Caco-2 (cell line): ENCODE results near the gene TMEM131. TPM values are rescaled to one million over a fixed set of nuclear protein-coding genes. Genes with fewer than 3 reads are reported as not detected.
"Not testable (repeated sequence)": the region's sequence is repeated elsewhere in the genome, so short reads cannot be mapped to it uniquely, and the experiment has no call there.

Source experiments
- BruUV-seq: library from RNA; stranded (reverse); fragments of 400-500 nt; replicated peaks from 2 replicates; lab custom pipeline; 2021; lab: Mats Ljungman, UMichigan
- CTCF ChIA-PET: fragments of 300-600 bp; sonication (Branson Sonifier 250); formaldehyde crosslinking; loops from one replicate; lab custom pipeline; 2022; ENCODE audit warnings: antibody characterized with exemption; lab: Charles Lee
- POLR2A ChIA-PET: fragments of 300-600 bp; sonication (Branson Sonifier 250); formaldehyde crosslinking; loops from one replicate; lab custom pipeline; 2022; ENCODE audit warnings: antibody characterized with exemption; lab: Charles Lee
- DNase-seq, 2 experiments: peaks; one replicate each; pipeline versions ENCODE4 v3.0.0 to v3.0.0-alpha.2; 2020 to 2022
- H3K27me3 ChIP-seq: replicated peaks from 2 replicates; pipeline ENCODE4 v1.6.0; 2011; ENCODE audit warnings: low read length; ENCODE audit not compliant: control insufficient read depth, insufficient read depth
- H3K36me3 ChIP-seq: 2 replicates; pipeline ENCODE4 v1.5.1; 2011; ENCODE audit warnings: low read length; ENCODE audit not compliant: control insufficient read depth, insufficient read depth
- H3K4me1 ChIP-seq: fragments of 250-450 bp; sonication (Bioruptor Pico); 2 replicates; pipeline ENCODE4 v1.5.1; 2020; ENCODE audit warnings: mild to moderate bottlenecking
- H3K4me3 ChIP-seq: 2 replicates; pipeline ENCODE4 v1.5.1; 2011; ENCODE audit warnings: low read depth, mild to moderate bottlenecking, control low read depth, low read length
- H3K9me3 ChIP-seq: fragments of 250-450 bp; sonication (Bioruptor Pico); 2 replicates; pipeline ENCODE4 v1.5.1; 2020; ENCODE audit warnings: mild to moderate bottlenecking, moderate library complexity
- H3K27ac Mint-ChIP-seq: one replicate; pipeline ENCODE4 v1.8.0; 2022; ENCODE audit warnings: mixed read lengths; ENCODE audit not compliant: unreplicated experiment
- H3K27me3 Mint-ChIP-seq: one replicate; pipeline ENCODE4 v1.8.0; 2022; ENCODE audit warnings: mixed read lengths; ENCODE audit not compliant: insufficient read depth, unreplicated experiment
- H3K36me3 Mint-ChIP-seq: one replicate; pipeline ENCODE4 v1.8.0; 2022; ENCODE audit warnings: mild to moderate bottlenecking, mixed read lengths; ENCODE audit not compliant: insufficient read depth, unreplicated experiment
- H3K4me1 Mint-ChIP-seq: one replicate; pipeline ENCODE4 v1.8.0; 2022; ENCODE audit warnings: low read depth, mixed read lengths; ENCODE audit not compliant: unreplicated experiment
- H3K4me3 Mint-ChIP-seq: one replicate; pipeline ENCODE4 v1.8.0; 2022; ENCODE audit warnings: mild to moderate bottlenecking, moderate library complexity, mixed read lengths; ENCODE audit not compliant: unreplicated experiment
- H3K9me3 Mint-ChIP-seq: one replicate; pipeline ENCODE4 v1.8.0; 2022; ENCODE audit warnings: mixed read lengths; ENCODE audit not compliant: unreplicated experiment
- intact Hi-C: fragments of 100-400 bp; cut with micrococcal nuclease; formaldehyde crosslinking; loops from one replicate; pipeline ENCODE4 v1.10.0; 2022; ENCODE audit not compliant: unreplicated experiment
- total RNA-seq: library from RNA; stranded (reverse); gene quantifications from 2 replicates; pipeline ENCODE4 v1.2.3, GENCODE V29; 2022
- TF ChIP-seq, protein P1 (sequence below), 2 experiments: fragments of 200-600 bp in 1 of 2; IDR thresholded peaks; 1 replicate in 1 of 2; 2 replicates in 1 of 2; pipeline versions ENCODE4 v1.5.1 to v1.8.0; 2011 to 2022; ENCODE audit warnings: antibody characterized with exemption in 1 of 2, control low read depth in 1 of 2, inconsistent platforms in 1 of 2, low read depth in 1 of 2, low read length in 1 of 2, mild to moderate bottlenecking in 1 of 2, moderate library complexity in 1 of 2; ENCODE audit not compliant: insufficient read depth in 1 of 2, severe bottlenecking in 1 of 2, unreplicated experiment in 1 of 2

TMEM131 gene
- total RNA-seq, 1 experiment from 2014 or later = 36.3 TPM

DNA sequence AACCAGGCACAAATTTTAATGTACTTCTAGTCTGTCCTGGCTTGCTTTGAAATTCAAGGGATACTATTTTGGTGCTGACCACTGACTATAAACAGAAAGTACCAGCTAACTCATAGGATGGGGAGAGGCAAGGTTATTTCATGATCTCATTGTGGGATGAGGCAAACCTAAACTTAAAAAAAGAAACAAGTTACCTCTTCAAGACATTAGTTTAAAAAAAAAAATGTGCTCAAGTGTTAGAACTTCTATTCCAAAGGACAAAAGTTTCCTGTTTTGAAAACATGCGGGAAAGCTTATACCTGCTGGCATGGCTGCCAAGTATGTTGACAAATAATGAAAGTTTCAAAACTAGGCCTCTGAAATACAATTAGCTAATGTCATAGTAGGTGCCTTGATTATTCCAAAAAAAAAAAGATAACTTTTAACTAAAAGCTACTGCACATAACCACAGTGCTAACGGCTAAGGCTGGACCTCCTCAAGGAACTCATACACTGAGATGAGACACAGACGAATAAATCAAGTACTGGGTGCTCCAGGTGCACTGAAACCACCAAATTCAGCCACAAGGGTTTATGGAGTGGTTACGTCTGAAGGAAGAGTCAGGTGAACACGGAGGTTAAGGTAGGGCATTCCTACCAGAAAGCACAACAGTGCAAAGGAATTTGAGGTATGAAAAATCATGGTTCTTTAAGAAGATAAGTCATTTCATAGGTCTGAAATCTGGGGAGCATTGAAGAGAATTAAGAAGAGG, 38.1 kb downstream of the TMEM131 start:
- no peaks in the 10 kb centered on the region for H3K36me3 Mint-ChIP-seq
- no peaks in the 10 kb centered on the region for H3K27me3 Mint-ChIP-seq
- no peaks in the 10 kb centered on the region for H3K27me3 ChIP-seq
- H3K4me1 ChIP-seq = peaks cover 14% of the 10 kb centered on the region
- TF ChIP-seq, protein P1, sequence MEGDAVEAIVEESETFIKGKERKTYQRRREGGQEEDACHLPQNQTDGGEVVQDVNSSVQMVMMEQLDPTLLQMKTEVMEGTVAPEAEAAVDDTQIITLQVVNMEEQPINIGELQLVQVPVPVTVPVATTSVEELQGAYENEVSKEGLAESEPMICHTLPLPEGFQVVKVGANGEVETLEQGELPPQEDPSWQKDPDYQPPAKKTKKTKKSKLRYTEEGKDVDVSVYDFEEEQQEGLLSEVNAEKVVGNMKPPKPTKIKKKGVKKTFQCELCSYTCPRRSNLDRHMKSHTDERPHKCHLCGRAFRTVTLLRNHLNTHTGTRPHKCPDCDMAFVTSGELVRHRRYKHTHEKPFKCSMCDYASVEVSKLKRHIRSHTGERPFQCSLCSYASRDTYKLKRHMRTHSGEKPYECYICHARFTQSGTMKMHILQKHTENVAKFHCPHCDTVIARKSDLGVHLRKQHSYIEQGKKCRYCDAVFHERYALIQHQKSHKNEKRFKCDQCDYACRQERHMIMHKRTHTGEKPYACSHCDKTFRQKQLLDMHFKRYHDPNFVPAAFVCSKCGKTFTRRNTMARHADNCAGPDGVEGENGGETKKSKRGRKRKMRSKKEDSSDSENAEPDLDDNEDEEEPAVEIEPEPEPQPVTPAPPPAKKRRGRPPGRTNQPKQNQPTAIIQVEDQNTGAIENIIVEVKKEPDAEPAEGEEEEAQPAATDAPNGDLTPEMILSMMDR (IDR thresholded peaks at IDR 0.05; ENCODE audit: insufficient read depth in 1 of 2, low read depth in 1 of 2, low read length in 1 of 2, severe bottlenecking in 1 of 2, unreplicated experiment in 1 of 2) = no peak
- H3K4me1 Mint-ChIP-seq = peaks cover 7% of the 10 kb centered on the region
- no peak overlapping the region for H3K4me3 ChIP-seq
- H3K4me3 Mint-ChIP-seq = no peak overlapping the region
- CTCF ChIA-PET = no interaction called here
- H3K9me3 ChIP-seq = no peaks in the 10 kb centered on the region
- POLR2A ChIA-PET = no interaction called here
- BruUV-seq = no TSS peak
- no peak overlapping the region for H3K27ac Mint-ChIP-seq
- peak in 1 of 2 experiments; percentile 17 for DNase-seq
- no peaks in the 10 kb centered on the region for H3K36me3 ChIP-seq
- H3K9me3 Mint-ChIP-seq = no peaks in the 10 kb centered on the region
- intact Hi-C loops = no loop called here

DNA sequence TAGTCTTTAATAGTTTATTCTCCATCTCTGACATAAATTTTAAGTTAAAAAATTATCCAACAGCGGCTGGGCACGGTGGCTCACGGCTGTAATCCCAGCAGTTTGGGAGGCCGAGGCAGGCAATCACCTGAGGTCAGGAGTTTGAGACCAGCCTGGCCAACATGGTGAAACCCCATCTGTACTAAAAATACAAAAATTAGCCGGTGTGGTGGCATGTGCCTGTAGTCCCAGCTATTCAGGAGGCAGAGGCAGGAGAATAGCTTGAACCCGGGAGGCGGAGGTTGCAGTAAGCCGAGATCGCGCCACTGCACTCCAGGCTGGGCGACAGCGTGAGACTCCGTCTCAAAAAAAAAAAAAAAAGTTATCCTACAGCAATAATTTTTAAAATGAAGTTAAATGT, 39.0 kb downstream of the TMEM131 start:
- H3K4me1 ChIP-seq = peaks cover 14% of the 10 kb centered on the region
- H3K4me3 ChIP-seq, H3K36me3 ChIP-seq, H3K27ac Mint-ChIP-seq, intact Hi-C loops, H3K9me3 Mint-ChIP-seq, BruUV-seq, H3K27me3 Mint-ChIP-seq, POLR2A ChIA-PET, H3K27me3 ChIP-seq, H3K4me1 Mint-ChIP-seq, H3K9me3 ChIP-seq, DNase-seq, H3K4me3 Mint-ChIP-seq, CTCF ChIA-PET, H3K36me3 Mint-ChIP-seq: not testable (repeated sequence)

DNA sequence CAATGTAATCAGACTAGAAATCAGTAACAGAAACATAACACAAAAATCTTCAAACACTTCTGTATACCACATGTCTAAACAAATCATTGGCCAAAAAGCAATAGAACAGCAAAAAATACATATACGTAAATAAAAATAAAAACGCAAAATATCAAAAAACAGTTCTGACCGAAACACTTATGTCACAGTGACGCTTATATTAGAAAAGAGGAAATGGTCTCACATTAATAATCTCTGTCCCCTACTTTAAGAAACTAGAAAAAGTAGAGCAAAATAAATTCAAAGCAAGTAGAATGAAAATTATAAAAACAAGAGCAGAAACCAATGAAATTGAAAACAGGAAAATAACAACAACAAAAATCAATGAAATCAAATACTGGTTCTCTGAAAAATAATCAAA, 41.9 kb downstream of the TMEM131 start:
- BruUV-seq = no TSS peak
- Mint-ChIP-seq H3K27me3 (no peaks in the 10 kb centered on the region), H3K4me1 (peaks cover 24% of the 10 kb centered on the region), H3K4me3 (no peak overlapping the region), H3K9me3 (no peaks in the 10 kb centered on the region), H3K36me3 (no peaks in the 10 kb centered on the region), H3K27ac (no peak overlapping the region)
- no peak overlapping the region for H3K4me3 ChIP-seq
- ChIA-PET POLR2A (no interaction called here), CTCF (no interaction called here)
- DNase-seq = no peak
- TF ChIP-seq, protein P1 (IDR thresholded peaks at IDR 0.05; ENCODE audit: insufficient read depth in 1 of 2, low read depth in 1 of 2, low read length in 1 of 2, severe bottlenecking in 1 of 2, unreplicated experiment in 1 of 2) = no peak
- H3K9me3 ChIP-seq = no peaks in the 10 kb centered on the region
- no peaks in the 10 kb centered on the region for H3K27me3 ChIP-seq
- peaks cover 30% of the 10 kb centered on the region for H3K4me1 ChIP-seq
- intact Hi-C loops = loop anchor here (5.0 kb wide), 1 partner anchor 42 kb away; no protein-coding TSS in a partner anchor
- H3K36me3 ChIP-seq = no peaks in the 10 kb centered on the region
